Duodenal mucosa (tissue), 2 donors: ENCODE data around the gene TRIM74.
"Not testable (repeated sequence)": the region's sequence is repeated elsewhere in the genome, so short reads cannot be mapped to it uniquely, and the experiment has no call there.

Experiments used
- H3K27ac ChIP-seq: one replicate; pipeline ENCODE4 v1.7.0; 2013; ENCODE audit warnings: low read depth, low read length
- H3K27me3 ChIP-seq, 2 donors: one replicate each; pipeline ENCODE4 v1.7.0; 2013; ENCODE audit warnings: low read length in 2 of 2, control low read depth in 1 of 2; ENCODE audit not compliant: insufficient read depth in 2 of 2, control insufficient read depth in 1 of 2
- H3K36me3 ChIP-seq, 2 donors: one replicate each; pipeline ENCODE4 v1.7.0; 2013; ENCODE audit warnings: low read length in 2 of 2, control low read depth in 1 of 2; ENCODE audit not compliant: insufficient read depth in 2 of 2, control insufficient read depth in 1 of 2
- H3K4me1 ChIP-seq, 2 donors: one replicate each; pipeline ENCODE4 v1.7.0; 2013; ENCODE audit warnings: low read length in 2 of 2, control low read depth in 1 of 2; ENCODE audit not compliant: insufficient read depth in 2 of 2, control insufficient read depth in 1 of 2
- H3K4me3 ChIP-seq, 2 donors: one replicate each; pipeline ENCODE4 v1.7.0; 2013; ENCODE audit warnings: low read length in 2 of 2, low read depth in 1 of 2
- H3K9ac ChIP-seq, 2 donors: one replicate each; pipeline ENCODE4 v1.7.0; 2013; ENCODE audit warnings: low read length in 2 of 2, low read depth in 1 of 2
- H3K9me3 ChIP-seq, 2 donors: one replicate each; pipeline ENCODE4 v1.7.0; 2013; ENCODE audit warnings: low read length in 2 of 2, control low read depth in 1 of 2; ENCODE audit not compliant: control insufficient read depth in 1 of 2

The TRIM74 gene

DNA sequence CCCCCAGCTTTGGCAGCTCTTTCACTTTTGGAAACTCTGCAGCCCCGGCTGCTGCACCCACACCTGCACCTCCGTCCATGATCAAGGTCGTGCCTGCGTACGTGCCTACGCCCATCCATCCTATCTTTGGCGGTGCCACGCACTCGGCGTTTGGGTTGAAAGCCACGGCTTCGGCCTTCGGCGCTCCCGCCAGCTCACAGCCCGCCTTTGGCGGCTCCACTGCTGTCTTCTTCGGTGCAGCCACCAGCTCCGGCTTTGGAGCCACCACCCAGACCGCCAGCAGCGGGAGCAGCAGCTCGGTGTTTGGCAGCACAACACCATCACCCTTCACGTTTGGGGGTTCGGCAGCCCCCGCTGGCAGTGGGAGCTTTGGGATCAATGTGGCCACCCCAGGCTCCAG is 26.3 kb downstream of the TRIM74 start:
- H3K27ac ChIP-seq, H3K9me3 ChIP-seq, H3K27me3 ChIP-seq, H3K4me3 ChIP-seq, H3K9ac ChIP-seq, H3K4me1 ChIP-seq: not testable (repeated sequence)
- H3K36me3 ChIP-seq: peaks cover 0 to 17% of the 10 kb centered on the region in 2 donors

DNA sequence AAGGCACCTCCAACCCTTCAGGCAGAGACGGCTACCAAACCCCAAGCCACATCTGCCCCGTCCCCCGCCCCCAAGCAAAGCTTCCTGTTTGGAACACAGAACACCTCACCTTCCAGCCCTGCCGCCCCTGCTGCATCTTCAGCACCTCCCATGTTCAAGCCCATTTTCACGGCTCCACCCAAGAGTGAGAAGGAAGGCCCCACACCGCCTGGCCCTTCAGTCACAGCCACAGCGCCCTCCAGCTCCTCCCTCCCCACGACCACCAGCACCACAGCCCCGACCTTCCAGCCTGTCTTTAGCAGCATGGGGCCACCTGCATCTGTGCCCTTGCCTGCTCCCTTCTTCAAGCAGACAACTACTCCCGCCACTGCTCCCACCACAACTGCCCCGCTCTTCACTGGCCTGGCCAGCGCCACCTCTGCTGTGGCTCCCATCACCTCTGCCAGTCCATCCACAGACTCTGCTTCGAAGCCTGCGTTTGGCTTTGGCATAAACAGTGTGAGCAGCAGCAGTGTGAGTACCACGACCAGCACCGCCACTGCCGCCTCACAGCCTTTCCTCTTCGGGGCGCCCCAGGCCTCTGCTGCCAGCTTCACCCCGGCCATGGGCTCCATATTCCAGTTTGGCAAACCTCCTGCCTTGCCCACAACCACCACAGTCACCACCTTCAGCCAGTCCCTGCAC is 27.1 kb downstream of the TRIM74 start:
- not testable (repeated sequence) for H3K9ac ChIP-seq, H3K9me3 ChIP-seq, H3K27me3 ChIP-seq, H3K27ac ChIP-seq, H3K4me3 ChIP-seq, H3K4me1 ChIP-seq
- H3K36me3 ChIP-seq: peaks cover 0 to 18% of the 10 kb centered on the region in 2 donors

DNA sequence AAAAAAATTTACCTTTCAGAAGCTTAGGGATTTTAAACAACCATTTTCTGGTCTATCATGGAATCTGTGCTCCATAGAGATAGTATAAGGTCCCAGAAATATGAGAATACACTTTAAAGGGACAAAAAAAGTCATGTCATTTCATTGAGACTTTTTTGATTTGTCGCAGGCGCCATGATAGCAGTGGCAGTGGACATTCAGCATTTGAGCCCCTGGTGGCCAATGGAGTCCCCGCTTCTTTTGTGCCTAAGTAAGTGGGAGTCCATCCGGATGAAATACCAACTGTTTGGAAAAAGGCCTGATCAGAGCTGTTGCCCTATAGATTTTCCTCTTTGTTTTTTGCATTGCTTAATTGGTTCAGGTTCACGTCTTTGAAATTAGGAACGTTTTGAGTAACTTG is 41.0 kb downstream of the TRIM74 start:
- not testable (repeated sequence) for H3K9ac ChIP-seq, H3K27me3 ChIP-seq, H3K27ac ChIP-seq, H3K4me3 ChIP-seq, H3K9me3 ChIP-seq
- H3K4me1 ChIP-seq: peaks cover 10 to 12% of the 10 kb centered on the region in 2 donors
- H3K36me3 ChIP-seq: peaks cover 22 to 49% of the 10 kb centered on the region in 2 donors

DNA sequence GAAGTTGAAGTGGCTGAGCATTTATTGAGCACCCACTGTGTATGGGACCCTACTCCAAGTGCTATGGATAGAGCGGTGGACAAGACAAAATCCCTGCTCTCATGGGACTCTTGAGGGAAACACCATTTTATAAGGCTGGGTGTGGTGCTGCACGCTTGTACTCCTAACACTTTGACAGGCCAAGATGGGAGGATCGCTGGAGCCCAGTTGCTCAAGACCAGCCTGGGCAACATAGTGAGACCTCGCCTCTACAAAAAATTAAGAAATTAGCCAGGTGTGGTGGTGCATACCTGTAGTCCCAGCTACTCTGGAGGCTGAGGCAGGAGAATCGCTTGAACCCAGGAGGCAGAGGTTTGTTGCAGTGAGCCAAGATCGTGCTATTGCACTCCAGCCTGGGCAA is 41.5 kb downstream of the TRIM74 start:
- not testable (repeated sequence) for H3K9me3 ChIP-seq, H3K9ac ChIP-seq, H3K4me3 ChIP-seq, H3K27ac ChIP-seq, H3K27me3 ChIP-seq
- peaks cover 10 to 12% of the 10 kb centered on the region in 2 donors for H3K4me1 ChIP-seq
- peaks cover 22 to 49% of the 10 kb centered on the region in 2 donors for H3K36me3 ChIP-seq

DNA sequence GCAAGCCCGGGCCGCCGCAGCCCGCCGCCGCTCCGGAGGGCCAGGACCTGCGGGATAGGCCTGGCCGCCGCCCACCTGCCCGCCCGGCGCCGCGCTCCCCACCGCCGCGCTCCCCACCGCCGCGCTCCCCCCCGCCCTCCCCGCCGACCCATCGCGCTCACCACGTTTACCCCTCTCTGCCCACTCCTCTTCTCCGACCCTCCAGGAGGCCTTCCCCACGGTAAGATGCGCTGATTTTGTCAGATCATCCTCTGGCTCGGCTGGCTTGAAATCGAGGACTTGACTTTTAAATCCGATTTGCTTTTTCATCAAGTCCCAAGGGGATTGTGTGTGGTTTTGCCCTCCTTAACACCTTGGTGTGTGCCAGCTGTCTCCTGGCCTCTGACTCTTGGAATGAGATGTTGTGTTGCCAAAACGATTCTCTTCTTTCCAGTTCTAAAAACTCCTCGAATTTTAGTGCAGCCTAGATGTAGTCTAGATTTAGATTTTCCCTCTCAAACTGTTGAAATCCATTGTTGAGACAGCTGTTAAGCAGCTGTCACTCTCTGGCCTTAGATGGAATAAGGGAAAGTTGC is 43.6 kb downstream of the TRIM74 start:
- Histone ChIP-seq H3K9me3 (no peaks in the 10 kb centered on the region), H3K27me3 (no peaks in the 10 kb centered on the region), H3K27ac (peak overlapping the region; percentile 89), H3K4me3 (peak overlapping the region; percentile 87 to 93), H3K36me3 (peaks cover 22 to 42% of the 10 kb centered on the region in 2 donors), H3K9ac (peak overlapping the region; percentile 87 to 94), H3K4me1 (peaks cover 10 to 12% of the 10 kb centered on the region in 2 donors)

DNA sequence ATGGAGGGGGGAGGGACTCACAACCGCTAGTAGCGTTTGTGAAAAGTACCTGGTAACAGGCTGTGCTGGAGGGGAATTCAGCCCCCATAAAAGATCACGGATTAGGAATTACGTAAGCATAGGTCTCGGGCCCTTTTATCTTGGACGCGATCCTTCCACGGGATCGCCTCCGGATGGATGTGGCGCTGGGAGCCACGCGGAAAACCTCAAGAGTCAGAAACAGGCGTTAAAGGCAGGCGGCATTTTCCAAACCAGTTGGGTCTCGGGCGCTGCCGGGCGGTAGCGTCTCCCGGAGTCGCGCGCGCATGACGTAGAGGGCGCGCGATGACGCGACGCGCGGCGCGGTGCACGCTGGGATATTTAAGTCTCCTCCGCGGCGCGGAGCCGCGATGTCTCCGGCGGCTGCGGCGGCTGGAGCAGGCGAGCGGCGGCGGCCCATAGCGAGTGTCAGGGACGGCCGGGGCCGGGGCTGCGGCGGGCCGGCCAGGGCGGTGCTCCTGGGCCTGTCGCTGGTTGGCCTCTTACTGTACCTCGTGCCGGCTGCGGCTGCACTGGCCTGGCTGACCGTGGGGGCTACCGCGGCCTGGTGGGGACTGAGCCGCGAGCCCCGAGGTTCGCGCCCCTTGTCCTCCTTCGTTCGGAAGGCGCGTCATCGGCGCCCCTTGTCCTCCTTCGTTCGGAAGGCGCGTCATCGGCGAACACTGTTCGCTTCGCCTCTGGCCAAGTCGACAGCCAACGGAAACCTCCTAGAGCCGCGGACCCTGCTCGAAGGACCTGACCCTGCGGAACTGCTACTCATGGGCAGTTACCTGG is 44.3 kb downstream of the TRIM74 start, which contains the start of gene POM121:
Gene POM121, plus strand, starts transcription at position 363 of the 813 bp plus-strand sequence. Its CDS starts 27 bp downstream, at position 390.
- H3K9me3 ChIP-seq: no peaks in the 10 kb centered on the region
- H3K4me3 ChIP-seq: peak within 1 kb of the TSS; percentile 87 to 93
- H3K9ac ChIP-seq: peak within 1 kb of the TSS; percentile 87 to 94
- H3K4me1 ChIP-seq: peaks cover 10 to 12% of the 10 kb centered on the region in 2 donors
- H3K27me3 ChIP-seq: no peaks in the 10 kb centered on the region
- peaks cover 19 to 35% of the 10 kb centered on the region in 2 donors for H3K36me3 ChIP-seq
- H3K27ac ChIP-seq: peak within 1 kb of the TSS; percentile 89

DNA sequence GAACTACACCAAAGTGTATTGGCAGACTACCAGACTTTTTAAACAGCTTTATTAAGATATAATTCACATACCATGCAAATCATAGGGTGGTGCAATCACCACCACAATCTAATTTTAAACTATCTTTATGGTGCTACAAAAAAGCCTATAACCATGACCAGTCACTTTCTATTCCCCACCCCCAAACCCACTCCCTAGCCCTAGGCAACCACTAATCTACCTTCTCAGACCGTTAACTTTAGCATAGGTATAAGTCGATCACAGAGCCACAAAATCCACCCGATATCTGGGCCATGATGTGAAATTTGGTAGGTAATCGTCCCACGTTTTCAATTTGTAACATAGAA is 44.9 kb downstream of the TRIM74 start:
- no peaks in the 10 kb centered on the region for H3K9me3 ChIP-seq
- H3K9ac ChIP-seq: peak overlapping the region; percentile 87 to 94
- H3K4me3 ChIP-seq: peak overlapping the region; percentile 87 to 93
- peaks cover 10 to 12% of the 10 kb centered on the region in 2 donors for H3K4me1 ChIP-seq
- H3K36me3 ChIP-seq: peaks cover 19 to 33% of the 10 kb centered on the region in 2 donors
- H3K27me3 ChIP-seq: no peaks in the 10 kb centered on the region
- peak overlapping the region; percentile 89 for H3K27ac ChIP-seq

DNA sequence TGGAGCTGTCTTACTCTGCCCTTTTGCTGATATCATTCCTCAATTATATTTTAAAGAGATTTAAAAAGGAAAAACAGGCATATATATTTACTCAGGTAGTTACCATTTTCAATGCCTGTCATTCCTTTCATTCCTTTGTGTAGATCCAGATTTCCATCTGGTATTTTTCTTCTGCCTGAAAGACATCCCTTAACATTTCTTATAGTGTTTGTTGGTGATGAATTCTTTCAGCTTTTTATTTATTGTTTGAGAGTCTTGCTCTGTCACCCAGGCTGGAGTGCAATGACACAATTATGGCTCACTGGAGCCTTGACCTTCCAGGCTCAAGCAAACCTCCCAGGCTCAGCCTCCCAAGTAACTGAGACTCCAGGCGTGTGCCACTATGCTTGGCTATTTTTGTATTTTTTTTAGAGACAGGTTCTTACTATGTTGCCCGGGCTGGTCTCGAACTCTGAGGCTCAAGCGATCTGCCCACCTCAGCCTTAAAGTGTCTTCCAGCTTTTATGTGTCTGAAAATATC is 50.0 kb downstream of the TRIM74 start:
- peaks cover 0 to 12% of the 10 kb centered on the region in 2 donors for H3K36me3 ChIP-seq
- peaks cover 2 to 10% of the 10 kb centered on the region in 2 donors for H3K4me1 ChIP-seq
- H3K27me3 ChIP-seq: no peaks in the 10 kb centered on the region
- H3K9me3 ChIP-seq: no peaks in the 10 kb centered on the region
- H3K4me3 ChIP-seq: no peak overlapping the region
- no peak overlapping the region for H3K27ac ChIP-seq
- no peak overlapping the region for H3K9ac ChIP-seq

DNA sequence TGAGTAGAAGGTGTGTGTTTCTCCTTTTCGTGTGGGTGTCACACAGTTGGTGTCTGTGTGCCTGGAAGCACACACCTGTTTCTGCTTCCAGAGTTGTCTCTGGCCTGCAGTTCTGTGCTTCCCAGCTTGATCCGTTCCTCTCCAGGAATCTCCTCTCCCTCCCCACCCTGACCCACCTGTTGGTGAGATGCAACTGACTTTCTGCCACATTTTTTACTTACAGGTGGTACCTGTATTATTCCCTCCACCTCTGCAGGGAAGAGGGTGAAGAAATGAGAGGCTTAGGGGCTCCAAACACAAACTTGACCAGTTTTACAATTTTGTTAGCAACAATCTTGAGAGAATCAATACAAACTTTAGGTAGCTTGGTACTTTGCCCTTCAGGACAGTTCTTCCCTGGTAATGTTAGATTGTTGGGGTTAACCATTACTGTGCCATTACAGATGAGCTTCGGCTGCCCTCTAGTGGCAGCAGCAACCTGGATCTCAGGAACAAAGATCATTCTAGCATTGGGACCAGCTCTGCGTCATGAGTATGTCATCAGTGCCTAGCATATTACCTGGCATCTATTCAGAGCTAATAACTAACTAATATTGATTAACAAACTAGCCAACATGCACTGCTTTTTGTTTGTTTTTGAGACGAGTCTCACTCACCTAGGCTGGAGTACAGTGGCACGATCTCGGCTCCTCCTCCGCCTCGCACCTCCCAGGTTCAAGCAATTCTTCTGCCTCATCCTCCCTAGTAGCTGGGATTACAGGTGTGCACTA is 54.3 kb downstream of the TRIM74 start:
- H3K4me3 ChIP-seq, H3K27me3 ChIP-seq, H3K9me3 ChIP-seq, H3K27ac ChIP-seq, H3K4me1 ChIP-seq: not testable (repeated sequence)
- Histone ChIP-seq H3K9ac (peak overlapping the region in 1 of 2 donors; percentile 47), H3K36me3 (peaks cover 7 to 28% of the 10 kb centered on the region in 2 donors)
